Head of caudate nucleus (tissue), 42 donors: ENCODE measurements around the gene PRDM16.

Experiments
- DNase-seq, 42 donors: peaks; one replicate each; pipeline versions ENCODE4 v3.0.0 to v3.0.0-alpha.2; 2020 to 2021; ENCODE audit warnings: mixed read lengths in 7 of 42
- intact Hi-C: fragments of 100-400 bp; cut with DNase I; formaldehyde crosslinking; loops from one replicate; pipeline ENCODE4 v1.15.0; 2022

PRDM16 gene

DNA sequence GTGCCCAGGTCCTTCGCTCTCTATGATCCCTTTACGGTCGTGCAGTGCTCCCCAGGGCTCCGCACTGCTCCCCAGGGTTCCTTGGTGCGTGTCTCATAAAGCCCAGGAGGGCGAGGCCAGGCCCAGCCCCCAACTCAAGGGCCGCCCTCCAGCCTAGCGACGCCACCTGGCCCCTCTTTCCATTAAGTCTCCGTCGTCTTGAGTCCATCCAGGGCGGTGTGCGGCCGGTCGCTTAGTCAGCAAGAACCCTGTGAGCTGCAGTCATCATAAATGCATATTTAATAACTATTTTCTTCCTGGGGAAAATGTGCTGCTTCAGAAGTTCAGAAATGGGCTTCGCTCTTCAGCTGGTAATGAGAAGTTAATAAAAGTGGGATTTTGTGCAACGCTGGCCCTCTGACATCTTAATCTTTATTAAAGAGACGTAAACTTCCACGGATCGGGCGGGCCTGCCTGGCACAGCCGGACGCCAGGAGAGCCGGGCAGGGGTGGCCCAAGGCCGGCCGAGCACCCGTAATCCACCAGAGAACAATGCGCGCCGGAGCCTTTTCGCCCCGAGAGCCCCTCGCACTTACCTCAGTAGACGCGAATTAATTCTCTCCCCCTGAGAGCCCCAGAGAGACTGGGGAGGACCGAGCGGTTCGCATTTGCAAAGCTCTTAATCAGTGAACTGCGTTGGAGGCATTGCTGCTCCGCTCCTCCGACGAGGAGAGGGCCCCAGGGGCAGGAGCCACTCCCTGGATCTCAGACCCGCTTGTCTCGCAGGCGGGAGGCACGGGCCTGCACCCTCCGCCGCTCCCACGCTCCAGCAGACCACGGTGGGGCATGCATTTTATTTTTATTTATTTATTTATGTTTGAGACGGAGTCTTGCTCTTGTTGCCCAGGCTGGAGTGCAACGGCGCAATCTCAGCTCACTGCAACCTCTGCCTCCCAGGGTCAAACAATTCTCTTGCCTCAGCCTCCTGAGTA lies 197.1 kb downstream of the PRDM16 start:
- intact Hi-C loops: no loop called here

GRCh38 chr1:3266870-3267549 lies 198.0 kb downstream of the PRDM16 start:
- no peak for DNase-seq
- intact Hi-C loops: no loop called here

More for the DNA sequence above, 197.1 kb downstream of the PRDM16 start:
- no peak for DNase-seq

DNA sequence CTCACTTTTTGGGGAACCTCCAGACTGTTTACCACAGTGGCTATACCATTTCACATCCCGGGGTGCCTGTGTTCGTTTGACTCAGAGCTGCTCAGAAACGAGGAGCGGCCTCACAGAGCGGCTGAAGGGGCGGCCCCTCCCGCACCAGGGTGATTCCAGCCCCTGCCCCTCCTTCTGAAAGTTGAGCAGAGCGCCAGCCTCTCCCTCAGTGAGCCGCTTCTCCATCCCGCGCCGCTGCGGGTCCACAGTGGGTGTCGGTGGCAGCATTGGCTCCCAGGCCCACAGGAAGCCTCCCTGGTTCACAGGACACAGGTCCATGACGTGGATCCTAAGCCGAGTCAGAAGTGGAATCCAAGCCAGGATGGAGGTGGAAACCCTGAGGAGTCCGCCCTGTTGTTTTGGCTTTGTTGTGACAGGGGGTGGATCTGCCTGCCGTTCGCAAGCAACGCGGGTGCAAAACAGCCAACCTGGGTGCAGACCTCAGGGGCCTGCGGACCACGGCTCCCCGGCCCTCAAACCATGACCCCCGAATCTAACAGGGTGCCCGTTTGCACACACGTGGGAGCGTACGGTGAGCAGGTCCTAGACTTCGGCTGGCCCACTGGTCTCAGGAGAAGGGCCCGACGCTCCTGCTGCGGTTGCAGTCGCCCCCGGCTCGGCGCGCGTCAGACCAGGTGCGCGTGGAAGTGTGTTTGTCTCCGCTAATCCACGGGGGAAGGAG lies 198.7 kb downstream of the PRDM16 start:
- DNase-seq: no peak
- intact Hi-C loops: no loop called here

- intact Hi-C loops: no loop called here
- DNase-seq: no peak
Measured at GRCh38 chr1:3268281-3268680, 199.3 kb downstream of the PRDM16 start.

DNA sequence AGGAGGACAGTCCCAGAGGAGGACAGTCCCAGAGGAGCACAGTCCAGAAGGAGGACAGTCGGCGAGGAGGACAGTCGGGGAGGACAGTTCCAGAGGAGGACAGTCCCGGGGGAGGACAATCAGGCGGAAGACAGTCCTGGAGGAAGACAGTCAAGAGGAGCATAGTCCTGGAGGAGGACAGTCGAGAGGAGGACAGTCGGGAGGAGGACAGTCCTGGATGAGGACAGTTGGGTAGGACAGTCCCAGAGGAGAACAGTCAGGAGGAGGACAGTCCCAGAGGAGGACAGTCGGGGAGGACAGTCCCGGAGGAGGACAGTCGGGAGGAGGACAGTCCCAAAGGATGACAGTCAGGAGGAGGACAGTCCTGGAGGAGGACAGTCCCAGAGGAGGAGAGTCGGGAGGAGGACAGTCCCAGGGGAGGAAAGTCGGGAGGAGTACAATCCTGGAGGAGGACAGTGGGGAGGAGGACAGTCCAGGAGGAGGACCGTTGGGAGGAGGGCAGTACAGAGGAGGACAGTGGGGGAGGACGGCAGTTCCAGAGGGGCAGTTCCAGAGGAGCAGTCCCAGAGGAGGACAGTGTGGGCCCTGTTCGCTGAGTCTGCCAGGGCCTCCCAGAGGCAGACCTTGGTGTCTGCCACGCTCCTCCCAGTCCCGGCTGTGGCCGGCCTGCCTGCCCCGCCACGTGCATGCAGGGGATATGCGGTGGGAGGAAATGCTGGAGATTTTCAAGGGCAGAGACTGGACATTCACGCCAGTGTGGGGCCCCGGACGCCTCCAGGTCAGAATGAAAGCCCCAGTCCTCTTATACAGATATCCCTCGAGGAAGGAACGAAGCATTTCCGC lies 201.6 kb downstream of the PRDM16 start:
- peak in 1 of 42 donors; percentile 26 for DNase-seq
- intact Hi-C loops: no loop called here

DNA sequence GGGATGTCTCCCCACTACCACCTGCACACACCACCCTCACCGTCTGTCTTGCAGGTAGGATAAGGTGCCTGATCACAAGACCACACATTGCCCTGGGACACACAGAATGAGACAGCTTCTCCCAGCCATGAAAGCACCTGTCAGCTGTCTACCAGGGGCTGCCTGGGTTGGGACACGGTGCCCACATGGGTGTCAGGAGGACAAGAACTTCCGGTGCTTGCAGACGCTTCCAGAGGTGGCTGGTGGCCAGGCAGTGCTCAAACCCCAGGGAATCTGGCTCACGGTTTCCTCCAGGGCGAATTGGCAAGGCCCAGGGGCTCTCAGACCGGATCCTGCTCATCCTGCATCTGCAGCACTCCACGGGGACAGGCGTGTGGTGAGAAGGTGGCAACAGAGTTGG lies 202.9 kb downstream of the PRDM16 start:
- DNase-seq: no peak
- intact Hi-C loops: no loop called here

DNA sequence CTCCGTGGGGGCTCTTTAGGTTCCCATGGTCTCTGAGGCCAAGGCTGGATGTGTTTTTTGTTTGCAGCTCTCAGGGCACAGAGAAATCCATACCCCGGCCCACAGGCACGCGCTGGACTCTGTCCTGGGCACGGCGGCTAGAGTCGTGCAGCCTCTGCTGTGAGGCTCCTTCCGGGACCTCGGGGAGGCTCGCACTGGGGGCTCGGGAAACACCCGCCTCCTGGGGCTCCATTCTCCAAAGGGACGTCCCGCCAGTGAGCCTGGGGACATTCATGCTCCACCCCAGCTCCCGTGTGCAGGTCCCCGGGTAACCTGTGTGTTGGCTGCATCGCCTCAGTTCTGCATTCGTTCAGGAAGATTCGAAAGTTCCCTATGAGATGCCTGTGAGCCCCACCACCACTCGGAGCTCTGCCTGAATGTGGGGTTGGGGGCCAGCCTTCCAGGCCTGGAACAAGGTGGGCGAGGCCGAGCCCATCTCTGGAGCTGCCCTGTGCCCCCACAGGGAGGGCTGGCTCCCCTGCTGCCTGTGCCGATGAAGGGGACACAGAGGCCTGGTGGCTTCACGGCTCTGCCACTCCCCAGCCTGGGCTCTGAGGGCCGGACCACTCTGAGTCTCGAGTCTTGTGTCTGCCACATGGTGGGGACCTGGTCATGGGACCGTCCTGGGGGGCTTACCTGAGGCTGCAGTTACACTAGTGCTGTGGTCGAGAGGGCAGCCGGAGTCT lies 203.5 kb downstream of the PRDM16 start:
- DNase-seq: no peak
- intact Hi-C loops: no loop called here

DNA sequence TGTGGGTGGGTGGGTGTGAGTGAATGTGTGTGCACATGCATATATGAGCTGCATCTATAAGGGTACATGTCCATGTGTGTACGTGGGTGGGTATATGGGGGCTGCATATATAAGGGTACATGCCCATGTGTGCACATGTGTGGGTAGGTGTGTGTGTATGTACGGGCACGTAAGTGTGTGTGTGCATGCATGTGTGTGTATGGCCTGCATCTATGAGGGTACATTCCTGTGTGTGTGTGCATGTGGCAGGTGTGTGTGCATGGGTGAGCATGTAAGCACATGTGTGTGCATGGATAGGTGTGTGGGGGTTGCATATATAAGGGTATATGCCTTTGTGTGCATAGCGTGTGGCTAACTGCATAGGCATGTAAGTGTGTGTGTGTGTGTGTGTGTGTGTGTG lies 204.4 kb downstream of the PRDM16 start:
- DNase-seq: no peak
- intact Hi-C loops: no loop called here

- intact Hi-C loops: no loop called here
- no peak for DNase-seq
Measured at GRCh38 chr1:3274972-3275371, 206.0 kb downstream of the PRDM16 start.

GRCh38 chr1:3275471-3276340 lies 206.7 kb downstream of the PRDM16 start:
- intact Hi-C loops: no loop called here
- peak in 1 of 42 donors; percentile 20 for DNase-seq

GRCh38 chr1:3276341-3276800 lies 207.4 kb downstream of the PRDM16 start:
- intact Hi-C loops: no loop called here
- no peak for DNase-seq

- DNase-seq: no peak
- intact Hi-C loops: no loop called here
Measured at GRCh38 chr1:3277011-3277471, 208.0 kb downstream of the PRDM16 start.

GRCh38 chr1:3277623-3278022 lies 208.6 kb downstream of the PRDM16 start:
- intact Hi-C loops: no loop called here
- DNase-seq: no peak

DNA sequence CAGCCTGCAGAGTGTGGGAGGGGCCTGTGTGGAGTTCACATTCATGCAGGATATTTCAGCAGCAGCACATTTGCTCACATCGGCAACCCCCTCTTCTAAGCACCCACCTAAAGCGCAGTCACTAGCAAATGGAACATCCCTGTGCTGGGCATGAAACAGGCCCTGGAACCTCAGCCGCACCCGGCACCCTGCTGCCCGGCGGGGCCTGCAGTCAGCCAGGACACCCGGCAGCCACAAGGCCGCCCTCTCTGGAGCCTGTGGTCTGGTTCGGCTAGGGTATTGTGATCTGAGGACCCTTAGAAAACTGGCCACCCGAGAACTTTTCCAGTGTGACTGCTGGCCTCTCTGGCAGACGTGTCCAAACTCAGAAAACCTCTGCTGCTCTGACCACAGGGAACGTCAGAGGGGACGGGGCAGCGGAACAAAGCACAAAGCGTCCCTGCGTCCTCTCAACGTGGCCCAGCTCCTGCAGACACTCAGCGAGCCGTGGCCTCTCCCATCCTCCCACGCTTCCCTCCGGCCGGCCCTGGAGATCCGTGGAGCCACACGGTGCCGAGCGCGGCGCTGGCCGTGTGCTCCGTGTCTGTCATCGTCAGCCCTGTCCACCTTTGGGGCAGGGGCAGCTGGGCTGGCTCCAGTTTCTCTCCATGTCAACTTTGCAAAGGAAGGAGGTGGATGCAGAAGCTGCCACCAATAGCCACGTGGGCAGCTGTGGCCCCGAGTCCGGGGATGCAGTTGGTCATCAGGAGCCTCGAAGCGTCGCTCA lies 209.6 kb downstream of the PRDM16 start:
- no peak for DNase-seq
- intact Hi-C loops: no loop called here

DNA sequence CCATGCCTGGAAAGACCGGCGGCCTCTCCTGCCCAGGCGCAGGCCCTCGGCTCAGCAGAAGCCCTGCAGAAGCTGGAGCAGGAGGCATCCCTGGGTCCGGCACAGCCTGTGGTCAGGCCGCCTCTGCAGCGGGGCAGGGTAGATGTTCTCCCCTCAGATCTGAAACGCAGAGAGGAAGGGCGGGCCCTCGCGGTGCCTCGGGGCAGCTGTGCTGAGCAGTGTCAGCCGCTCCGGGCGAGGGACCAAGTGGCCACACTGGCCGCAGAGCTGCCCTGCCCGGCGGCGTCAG lies 210.1 kb downstream of the PRDM16 start:
- peak in 5 of 42 donors; percentile 4 to 61 (median 33) for DNase-seq
- intact Hi-C loops: no loop called here

DNA sequence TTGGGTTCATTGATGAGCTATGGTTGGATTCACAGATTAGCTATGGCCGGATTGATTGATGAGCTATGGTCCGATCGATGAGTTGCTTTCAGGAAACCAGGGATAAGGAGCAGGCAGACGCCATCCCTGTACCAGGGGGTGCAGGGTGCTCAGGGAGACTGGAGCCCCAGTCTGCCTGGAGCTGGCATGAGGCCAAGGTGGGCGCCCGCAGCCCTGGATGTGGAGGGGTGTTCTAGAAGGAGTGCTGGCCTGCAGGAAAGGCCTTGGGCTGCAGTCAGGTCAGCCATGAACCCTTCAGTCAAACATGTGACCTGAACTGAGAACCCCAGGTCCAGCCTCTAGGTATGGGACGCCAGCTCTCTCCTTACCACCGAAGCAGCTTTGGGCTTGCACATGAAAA lies 212.7 kb downstream of the PRDM16 start:
- intact Hi-C loops: loop anchor here (10.0 kb wide), 1 partner anchor 267 kb away; no protein-coding TSS in a partner anchor
- no peak for DNase-seq
